ENCODE results near the gene CROCC2. TPM values are rescaled to one million over a fixed set of nuclear protein-coding genes. Genes with fewer than 3 reads are reported as not detected.

Gene CROCC2
- total and polyA plus RNA-seq, 4 donors: 1.3 to 17.4 (median 4.4) TPM

DNA sequence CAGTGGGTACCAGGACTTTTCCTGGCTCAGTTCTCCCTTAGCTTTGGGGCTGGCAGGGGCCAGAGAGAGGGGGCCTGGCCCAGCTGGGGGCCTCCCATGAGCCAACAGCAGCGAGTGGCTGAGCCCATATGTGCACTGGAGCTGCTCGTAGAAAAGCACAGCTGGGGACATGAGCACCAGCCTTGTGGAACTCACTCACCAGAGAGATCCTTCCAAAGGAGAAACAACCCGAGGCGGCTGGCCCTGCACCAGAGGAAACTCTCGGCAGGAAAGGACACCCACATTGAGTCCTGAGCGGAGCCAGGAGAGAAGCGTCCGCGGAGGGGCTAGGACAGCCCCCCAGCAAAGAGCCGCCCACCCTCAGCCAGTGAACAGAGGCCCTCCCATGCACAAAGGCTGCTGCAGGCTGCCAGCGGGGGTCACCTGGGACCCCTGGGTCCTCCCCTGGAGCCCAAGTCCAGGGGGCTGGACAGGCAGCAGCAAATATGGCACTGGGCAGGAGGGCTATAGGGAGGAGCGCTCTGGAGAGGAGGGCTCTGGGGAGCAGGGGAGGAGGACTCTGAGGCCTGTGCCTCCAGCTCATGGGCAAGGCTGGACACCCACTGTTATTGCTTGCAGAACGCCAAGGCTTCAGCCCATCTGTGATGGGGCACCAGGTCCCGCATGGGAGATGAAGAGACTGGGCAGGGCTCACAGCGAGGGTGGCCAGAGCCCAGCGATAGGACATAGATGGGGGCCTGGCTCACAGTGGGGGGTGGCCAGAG, 50.2 kb downstream of the CROCC2 start:
- TF ChIP-seq, protein P1, sequence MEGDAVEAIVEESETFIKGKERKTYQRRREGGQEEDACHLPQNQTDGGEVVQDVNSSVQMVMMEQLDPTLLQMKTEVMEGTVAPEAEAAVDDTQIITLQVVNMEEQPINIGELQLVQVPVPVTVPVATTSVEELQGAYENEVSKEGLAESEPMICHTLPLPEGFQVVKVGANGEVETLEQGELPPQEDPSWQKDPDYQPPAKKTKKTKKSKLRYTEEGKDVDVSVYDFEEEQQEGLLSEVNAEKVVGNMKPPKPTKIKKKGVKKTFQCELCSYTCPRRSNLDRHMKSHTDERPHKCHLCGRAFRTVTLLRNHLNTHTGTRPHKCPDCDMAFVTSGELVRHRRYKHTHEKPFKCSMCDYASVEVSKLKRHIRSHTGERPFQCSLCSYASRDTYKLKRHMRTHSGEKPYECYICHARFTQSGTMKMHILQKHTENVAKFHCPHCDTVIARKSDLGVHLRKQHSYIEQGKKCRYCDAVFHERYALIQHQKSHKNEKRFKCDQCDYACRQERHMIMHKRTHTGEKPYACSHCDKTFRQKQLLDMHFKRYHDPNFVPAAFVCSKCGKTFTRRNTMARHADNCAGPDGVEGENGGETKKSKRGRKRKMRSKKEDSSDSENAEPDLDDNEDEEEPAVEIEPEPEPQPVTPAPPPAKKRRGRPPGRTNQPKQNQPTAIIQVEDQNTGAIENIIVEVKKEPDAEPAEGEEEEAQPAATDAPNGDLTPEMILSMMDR (IDR thresholded peaks at IDR 0.05; ENCODE audit: control extremely low read depth, extremely low read depth): no peak
- Histone ChIP-seq H3K4me3 (no peak overlapping the region), H3K9ac (ENCODE audit: insufficient read depth in 1 of 2, low read length in 2 of 2) (no peak overlapping the region), H3K36me3 (ENCODE audit: control insufficient read depth in 4 of 4, insufficient read depth in 4 of 4, low read length in 4 of 4) (no peaks in the 10 kb centered on the region), H3K4me1 (ENCODE audit: control insufficient read depth in 5 of 5, insufficient read depth in 5 of 5, low read length in 5 of 5) (peaks cover 0 to 82% (median 46%) of the 10 kb centered on the region in 5 donors), H3K27ac (ENCODE audit: low read depth in 1 of 2, low read length in 1 of 2) (no peak overlapping the region), H3K27me3 (ENCODE audit: control insufficient read depth in 3 of 3, insufficient read depth in 3 of 3, low read length in 2 of 3) (no peaks in the 10 kb centered on the region), H3K9me3 (ENCODE audit: control insufficient read depth in 4 of 4, insufficient read depth in 3 of 4, low read length in 3 of 4) (peaks cover 0 to 3% (median 0%) of the 10 kb centered on the region in 4 donors)
- peak; percentile 75 to 87 (median 80) for DNase-seq
- no peak for ATAC-seq (ENCODE audit: insufficient read depth, low FRiP score)
- WGBS, 2 donors: 79 to 88% methylated on average over 16 of the region's 16 CpGs

DNA sequence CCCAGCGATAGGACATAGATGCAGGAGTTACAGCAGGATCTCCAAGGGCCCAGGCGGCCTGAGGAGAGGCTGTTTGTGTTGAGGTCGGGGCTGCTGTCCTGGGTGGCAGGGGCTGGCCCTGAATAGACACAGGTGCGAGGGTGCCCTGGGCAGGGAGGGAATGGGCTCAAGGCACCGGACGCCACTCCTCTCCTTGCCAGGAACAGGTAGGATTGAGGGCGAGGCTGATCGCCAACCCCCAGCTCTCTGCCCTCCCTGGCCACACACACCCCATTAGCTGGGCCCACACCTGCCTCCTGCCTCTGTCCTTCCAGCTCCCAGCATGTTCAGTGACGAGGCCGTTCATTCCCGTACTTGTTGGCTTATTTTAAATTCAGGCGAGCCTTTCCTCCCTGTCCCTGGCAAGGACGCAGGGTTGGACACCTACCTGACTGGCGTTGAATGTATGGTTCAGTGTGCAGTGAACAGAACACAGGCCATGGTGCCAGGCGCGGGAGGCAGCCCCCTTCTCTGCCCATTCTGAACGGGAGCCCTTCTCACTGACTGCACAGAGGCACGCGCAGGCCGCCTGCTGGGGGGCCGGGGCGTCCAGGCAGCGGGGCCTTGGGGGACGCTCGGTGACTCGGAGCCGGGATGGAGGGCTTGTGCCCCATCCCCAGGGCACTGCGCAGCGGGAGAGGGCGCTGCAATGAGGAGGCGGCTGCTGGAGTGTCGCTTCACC, 51.0 kb downstream of the CROCC2 start:
- H3K9me3 ChIP-seq (ENCODE audit: control insufficient read depth in 4 of 4, insufficient read depth in 3 of 4, low read length in 3 of 4): peaks cover 0 to 4% (median 0%) of the 10 kb centered on the region in 4 donors
- DNase-seq: peak in 1 of 3 donors; percentile 10
- H3K27me3 ChIP-seq (ENCODE audit: control insufficient read depth in 3 of 3, insufficient read depth in 3 of 3, low read length in 2 of 3): no peaks in the 10 kb centered on the region
- no peak overlapping the region for H3K4me3 ChIP-seq
- no peak overlapping the region for H3K9ac ChIP-seq (ENCODE audit: insufficient read depth in 1 of 2, low read length in 2 of 2)
- WGBS, 2 donors: 91 to 92% methylated on average over 32 of the region's 32 CpGs
- TF ChIP-seq, protein P1 (IDR thresholded peaks at IDR 0.05; ENCODE audit: control extremely low read depth, extremely low read depth): no peak
- H3K27ac ChIP-seq (ENCODE audit: low read depth in 1 of 2, low read length in 1 of 2): no peak overlapping the region
- ATAC-seq (ENCODE audit: insufficient read depth, low FRiP score): no peak
- no peaks in the 10 kb centered on the region for H3K36me3 ChIP-seq (ENCODE audit: control insufficient read depth in 4 of 4, insufficient read depth in 4 of 4, low read length in 4 of 4)
- peaks cover 0 to 89% (median 53%) of the 10 kb centered on the region in 5 donors for H3K4me1 ChIP-seq (ENCODE audit: control insufficient read depth in 5 of 5, insufficient read depth in 5 of 5, low read length in 5 of 5)

DNA sequence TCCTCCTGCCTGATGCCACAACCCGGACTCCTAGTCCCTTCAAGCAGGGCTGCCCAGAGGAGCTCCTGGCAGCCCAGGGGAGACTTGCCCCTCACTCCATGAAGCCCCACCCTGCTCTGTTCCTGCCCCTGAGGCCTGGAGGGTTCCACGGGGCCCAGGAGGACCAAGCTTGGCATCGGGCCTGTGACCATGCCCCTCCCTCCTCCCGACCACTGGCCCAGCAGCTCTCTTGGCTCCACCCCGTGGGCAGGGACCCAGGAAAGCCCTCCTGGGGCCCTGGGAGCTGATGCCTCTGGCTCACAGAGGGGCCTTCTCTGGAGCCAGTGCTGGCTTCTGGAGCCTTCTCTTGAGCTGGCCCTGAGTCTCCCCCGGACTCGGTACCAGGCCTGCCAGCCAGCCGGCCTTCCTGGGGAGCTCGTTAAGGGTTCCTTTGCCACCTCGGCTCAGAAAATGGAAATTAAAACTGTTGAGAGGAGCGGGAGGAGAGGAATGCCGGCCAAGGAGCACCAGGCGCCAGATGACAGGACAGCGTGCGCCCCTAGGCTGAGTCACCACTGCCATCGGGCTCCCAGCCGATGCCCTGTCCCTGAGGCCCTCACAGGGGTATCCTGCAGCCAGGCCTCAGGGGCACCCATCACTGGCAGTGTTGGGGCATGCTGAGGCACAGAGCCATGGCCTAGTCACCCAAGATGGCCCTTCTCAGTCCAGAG, 51.7 kb downstream of the CROCC2 start:
- H3K27ac ChIP-seq (ENCODE audit: low read depth in 1 of 2, low read length in 1 of 2): no peak overlapping the region
- peaks cover 0 to 95% (median 53%) of the 10 kb centered on the region in 5 donors for H3K4me1 ChIP-seq (ENCODE audit: control insufficient read depth in 5 of 5, insufficient read depth in 5 of 5, low read length in 5 of 5)
- H3K36me3 ChIP-seq (ENCODE audit: control insufficient read depth in 4 of 4, insufficient read depth in 4 of 4, low read length in 4 of 4): no peaks in the 10 kb centered on the region
- no peak for ATAC-seq (ENCODE audit: insufficient read depth, low FRiP score)
- 67 to 70% methylated on average over 17 of the region's 17 CpGs for WGBS, 2 donors
- peaks cover 0 to 4% (median 0%) of the 10 kb centered on the region in 4 donors for H3K9me3 ChIP-seq (ENCODE audit: control insufficient read depth in 4 of 4, insufficient read depth in 3 of 4, low read length in 3 of 4)
- TF ChIP-seq, protein P1 (IDR thresholded peaks at IDR 0.05; ENCODE audit: control extremely low read depth, extremely low read depth): no peak
- H3K27me3 ChIP-seq (ENCODE audit: control insufficient read depth in 3 of 3, insufficient read depth in 3 of 3, low read length in 2 of 3): no peaks in the 10 kb centered on the region
- peak; percentile 91 to 95 (median 92) for DNase-seq
- no peak overlapping the region for H3K4me3 ChIP-seq
- peak overlapping the region in 1 of 2 donors; percentile 59 for H3K9ac ChIP-seq (ENCODE audit: insufficient read depth in 1 of 2, low read length in 2 of 2)

Measured in lung (tissue), 12 donors.